CD14-positive monocyte (primary cell): Measurements from ENCODE around the gene RNF135. TPM values are rescaled to one million over a fixed set of nuclear protein-coding genes. Genes with fewer than 3 reads are reported as not detected.

ENCODE experiments used
- DNase-seq, 3 donors: peaks; one replicate each; pipeline ENCODE4 v3.0.0-alpha.2; 2011 to 2022
- H2AFZ ChIP-seq: 2 replicates; pipeline ENCODE4 v1.6.0; 2012; ENCODE audit warnings: mild to moderate bottlenecking, low read depth, low read length, inconsistent platforms; ENCODE audit not compliant: insufficient read depth, poor library complexity, severe bottlenecking
- H3K27ac ChIP-seq, 2 donors: 1 replicate in 1 of 2; 2 replicates in 1 of 2; pipeline ENCODE4 v1.5.1; 2012 to 2013; ENCODE audit warnings: low read length in 2 of 2, control low read depth in 1 of 2, inconsistent platforms in 1 of 2, low read depth in 1 of 2, mild to moderate bottlenecking in 1 of 2
- H3K27me3 ChIP-seq, 2 donors: one replicate each; pipeline versions ENCODE4 v1.6.0 to v1.6.1; 2011 to 2013; ENCODE audit warnings: low read length in 2 of 2; ENCODE audit not compliant: control insufficient read depth in 2 of 2, insufficient read depth in 2 of 2
- H3K36me3 ChIP-seq, 2 donors: replicated peaks in 1 of 2; 1 replicate in 1 of 2; 2 replicates in 1 of 2; pipeline versions ENCODE4 v1.5.1 to v1.6.1; 2012 to 2013; ENCODE audit warnings: low read length in 2 of 2, control low read depth in 1 of 2, inconsistent platforms in 1 of 2, mild to moderate bottlenecking in 1 of 2; ENCODE audit not compliant: insufficient read depth in 2 of 2, control insufficient read depth in 1 of 2
- H3K4me1 ChIP-seq, 2 donors: 1 replicate in 1 of 2; 2 replicates in 1 of 2; pipeline versions ENCODE4 v1.5.1 to v1.6.1; 2012 to 2013; ENCODE audit warnings: low read length in 2 of 2, control low read depth in 1 of 2, inconsistent platforms in 1 of 2, mild to moderate bottlenecking in 1 of 2, moderate library complexity in 1 of 2; ENCODE audit not compliant: insufficient read depth in 2 of 2, control insufficient read depth in 1 of 2
- H3K4me2 ChIP-seq: replicated peaks from 2 replicates; pipeline ENCODE3; 2012; ENCODE audit warnings: low read length, moderate library complexity, mild to moderate bottlenecking; ENCODE audit not compliant: poor library complexity, severe bottlenecking; ENCODE audit errors: extremely low read depth
- H3K4me3 ChIP-seq, 3 experiments: fragments of 200-600 bp in 1 of 3; sonication (generic) in 1 of 3; replicated peaks in 1 of 3; 1 replicate in 2 of 3; 2 replicates in 1 of 3; pipeline ENCODE4 v1.5.1; 2011 to 2013; ENCODE audit warnings: low read length in 3 of 3, mild to moderate bottlenecking in 3 of 3, control low read depth in 2 of 3, low read depth in 2 of 3, inconsistent platforms in 1 of 3, moderate library complexity in 1 of 3
- H3K79me2 ChIP-seq: 2 replicates; pipeline ENCODE4 v1.6.0; 2012; ENCODE audit warnings: mild to moderate bottlenecking, control low read depth, inconsistent platforms, low read length, moderate library complexity; ENCODE audit not compliant: insufficient read depth
- H3K9ac ChIP-seq: 2 replicates; pipeline ENCODE4 v1.6.0; 2017; ENCODE audit warnings: low read length, mild to moderate bottlenecking; ENCODE audit not compliant: insufficient read depth, poor library complexity, severe bottlenecking
- H3K9me3 ChIP-seq, 2 donors: replicated peaks in 1 of 2; 1 replicate in 1 of 2; 2 replicates in 1 of 2; pipeline versions ENCODE4 v1.5.1 to v1.6.1; 2012 to 2013; ENCODE audit warnings: low read length in 2 of 2, control low read depth in 1 of 2; ENCODE audit not compliant: control insufficient read depth in 1 of 2, insufficient read depth in 1 of 2
- H4K20me1 ChIP-seq: 2 replicates; pipeline ENCODE4 v1.6.0; 2012; ENCODE audit warnings: mild to moderate bottlenecking, low read length, control low read depth, moderate library complexity; ENCODE audit not compliant: insufficient read depth
- H3K27ac Mint-ChIP-seq, 7 donors: one replicate each; pipeline ENCODE4 v1.8.0; 2020; ENCODE audit warnings: mild to moderate bottlenecking in 7 of 7, mixed read lengths in 7 of 7, moderate library complexity in 6 of 7, inconsistent platforms in 2 of 7
- H3K27me3 Mint-ChIP-seq, 3 donors: one replicate each; pipeline ENCODE4 v1.8.0; 2021 to 2022; ENCODE audit warnings: low read depth in 3 of 3, mild to moderate bottlenecking in 3 of 3, mixed read lengths in 3 of 3, moderate library complexity in 3 of 3, inconsistent platforms in 1 of 3
- H3K36me3 Mint-ChIP-seq, 2 donors: one replicate each; pipeline ENCODE4 v1.8.0; 2020; ENCODE audit warnings: mixed read lengths in 2 of 2, inconsistent platforms in 1 of 2, mild to moderate bottlenecking in 1 of 2
- H3K4me1 Mint-ChIP-seq: one replicate; pipeline ENCODE4 v1.8.0; 2020; ENCODE audit warnings: mild to moderate bottlenecking, mixed read lengths
- H3K4me3 Mint-ChIP-seq, 2 donors: one replicate each; pipeline ENCODE4 v1.8.0; 2020; ENCODE audit warnings: mild to moderate bottlenecking in 2 of 2, mixed read lengths in 2 of 2, moderate library complexity in 1 of 2
- H3K9me3 Mint-ChIP-seq, 7 donors: one replicate each; pipeline ENCODE4 v1.8.0; 2020 to 2022; ENCODE audit warnings: mixed read lengths in 7 of 7, mild to moderate bottlenecking in 6 of 7, moderate library complexity in 6 of 7, inconsistent platforms in 2 of 7
- CTCF ChIP-seq: fragments of 200-600 bp; IDR thresholded peaks from one replicate; pipeline ENCODE4 v1.8.0; 2022; ENCODE audit warnings: antibody characterized with exemption, mild to moderate bottlenecking
- WGBS: methylation state at CpG from one replicate; pipeline ENCODE4 v1.1.5; 2013; ENCODE audit warnings: missing lambda C conversion rate; ENCODE audit not compliant: insufficient coverage; 5-methylcytosine and 5-hydroxymethylcytosine counted together
- intact Hi-C, 2 donors: fragments of 100-400 bp; cut with micrococcal nuclease; formaldehyde crosslinking; loops; one replicate each; pipeline versions ENCODE4 v1.15.0 to v1.15.1; 2023
- polyA plus RNA-seq, 3 donors: library from polyadenylated mRNA; depleted of rRNA in 1 of 3; unstranded in 2 of 3; stranded (reverse) in 1 of 3; fragments of 300-500 nt in 2 of 3; fragments of >200 nt in 1 of 3; fragmentation: Illumina TruSeq in 2 of 3; gene quantifications; 1 replicate in 2 of 3; 2 replicates in 1 of 3; pipeline ENCODE4 v1.2.3, GENCODE V29; 2012 to 2021

The RNF135 gene
- polyA plus RNA-seq, 3 donors: 51.4 to 74.8 (median 66.6) TPM

GRCh38 chr17:30956764-30957374 is 14.0 kb upstream of the RNF135 start:
- Mint-ChIP-seq H3K4me1 (peaks cover 91% of the 10 kb centered on the region), H3K4me3 (peak overlapping the region; percentile 60 to 64), H3K36me3 (peaks cover 31 to 53% of the 10 kb centered on the region in 2 donors), H3K27ac (peak overlapping the region; percentile 94 to 99 (median 98)), H3K9me3 (no peaks in the 10 kb centered on the region), H3K27me3 (peaks cover 0 to 4% (median 2%) of the 10 kb centered on the region in 3 donors)
- DNase-seq: no peak
- Histone ChIP-seq H3K4me3 (peak overlapping the region in 1 of 3 experiments; percentile 13), H3K9me3 (no peaks in the 10 kb centered on the region), H3K9ac (peak overlapping the region; percentile 17), H4K20me1 (no peaks in the 10 kb centered on the region), H2AFZ (no peak overlapping the region), H3K27me3 (no peaks in the 10 kb centered on the region), H3K4me2 (peak overlapping the region; percentile 45), H3K79me2 (peaks cover 47% of the 10 kb centered on the region), H3K36me3 (peaks cover 10 to 15% of the 10 kb centered on the region in 2 donors), H3K4me1 (peaks cover 99% of the 10 kb centered on the region in 2 donors), H3K27ac (peak overlapping the region; percentile 91)
- intact Hi-C loops: loop anchor here in 1 of 2 donors (10.0 kb wide), 1 partner anchor 358 kb away; the partner anchor contains the start of gene EVI2B
- WGBS: 7% methylated on average over 2 of the region's 8 CpGs
- TF ChIP-seq CTCF: no peak

- H3K9ac ChIP-seq: peak overlapping the region; percentile 17
- peak overlapping the region; percentile 45 for H3K4me2 ChIP-seq
- H3K4me1 ChIP-seq: peaks cover 99% of the 10 kb centered on the region in 2 donors
- Mint-ChIP-seq H3K4me1 (peaks cover 91% of the 10 kb centered on the region), H3K4me3 (peak overlapping the region in 1 of 2 donors; percentile 65), H3K9me3 (no peaks in the 10 kb centered on the region), H3K27me3 (peaks cover 0 to 4% (median 2%) of the 10 kb centered on the region in 3 donors), H3K27ac (peak overlapping the region; percentile 94 to 99 (median 98)), H3K36me3 (peaks cover 23 to 44% of the 10 kb centered on the region in 2 donors)
- H3K36me3 ChIP-seq: peaks cover 10 to 15% of the 10 kb centered on the region in 2 donors
- no peak overlapping the region for H2AFZ ChIP-seq
- H3K27me3 ChIP-seq: no peaks in the 10 kb centered on the region
- H3K79me2 ChIP-seq: peaks cover 50% of the 10 kb centered on the region
- peak overlapping the region in 1 of 3 experiments; percentile 13 for H3K4me3 ChIP-seq
- intact Hi-C loops: loop anchor here in 1 of 2 donors (10.0 kb wide), 1 partner anchor 357 kb away; the partner anchor contains the start of gene EVI2B
- no peaks in the 10 kb centered on the region for H3K9me3 ChIP-seq
- no peak for DNase-seq
- WGBS: 93% methylated on average over 5 of the region's 6 CpGs
- TF ChIP-seq CTCF: no peak
- no peaks in the 10 kb centered on the region for H4K20me1 ChIP-seq
- H3K27ac ChIP-seq: peak overlapping the region; percentile 91
These were observed 13.1 kb upstream of the RNF135 start for GRCh38 chr17:30957741-30958140.
